Right cardiac atrium (tissue), 5 donors: ENCODE measurements around the gene OR2W1. TPM values are rescaled to one million over a fixed set of nuclear protein-coding genes. Genes with fewer than 3 reads are reported as not detected.

Experiments used
- ATAC-seq, 2 donors: fragments of 200-7000 bp; cut with Tn5 transposase; one replicate each; pipeline versions ENCODE4 v1.8.0 to v1.9.1; 2020; ENCODE audit warnings: moderate library complexity in 2 of 2, mild to moderate bottlenecking in 1 of 2
- DNase-seq, 3 donors: peaks; one replicate each; pipeline ENCODE4 v3.0.0-alpha.2; 2020
- H3K27ac ChIP-seq: one replicate; pipeline ENCODE4 v1.5.1; 2013; ENCODE audit warnings: mild to moderate bottlenecking, low read length, control low read depth, moderate library complexity
- H3K27me3 ChIP-seq: one replicate; pipeline ENCODE4 v1.6.1; 2013; ENCODE audit not compliant: control insufficient read depth, insufficient read depth
- H3K4me1 ChIP-seq: one replicate; pipeline ENCODE4 v1.6.1; 2013; ENCODE audit warnings: low read length; ENCODE audit not compliant: control insufficient read depth, insufficient read depth
- H3K4me3 ChIP-seq: one replicate; pipeline ENCODE4 v1.5.1; 2013; ENCODE audit warnings: low read length, control low read depth
- H3K9me3 ChIP-seq: one replicate; pipeline ENCODE4 v1.6.1; 2013; ENCODE audit warnings: low read length; ENCODE audit not compliant: control insufficient read depth
- WGBS: extraction: QIAGEN DNeasy Blood & Tissue Kit; methylation state at CpG from one replicate; pipeline ENCODE4 v1.1.7; 2013; 5-methylcytosine and 5-hydroxymethylcytosine counted together
- intact Hi-C, 4 donors: fragments of 100-400 bp; cut with DNase I; formaldehyde crosslinking; loops; one replicate each; pipeline versions ENCODE4 v1.11.0 to v1.14.0; 2022 to 2023
- polyA plus RNA-seq: library from polyadenylated mRNA; stranded (reverse); fragments of 200-250 nt; gene quantifications from one replicate; pipeline ENCODE4 v1.2.3, GENCODE V29; 2013
- total RNA-seq, 4 donors: library from RNA; stranded (reverse); fragmentation: NEBNext Ultra II Directional; extraction: Animal tissue kit (Norgen Biotek cat#: 25700); gene quantifications; one replicate each; pipeline ENCODE4 v1.2.1, GENCODE V29; 2021
- donor health status: healthy with polysubstance abuse.
- donor health status: DM: no; HTN: yes; CAD: no.
- donor health status: DM: no; HTN: no; CAD: no.
- donor health status: DM: no; HTN: yes; CAD: no; lungs with severe emphysema.
- donor health status: DM: yes; HTN: yes; CAD: no.

The OR2W1 gene
- total and polyA plus RNA-seq, 5 donors, result not detected

DNA sequence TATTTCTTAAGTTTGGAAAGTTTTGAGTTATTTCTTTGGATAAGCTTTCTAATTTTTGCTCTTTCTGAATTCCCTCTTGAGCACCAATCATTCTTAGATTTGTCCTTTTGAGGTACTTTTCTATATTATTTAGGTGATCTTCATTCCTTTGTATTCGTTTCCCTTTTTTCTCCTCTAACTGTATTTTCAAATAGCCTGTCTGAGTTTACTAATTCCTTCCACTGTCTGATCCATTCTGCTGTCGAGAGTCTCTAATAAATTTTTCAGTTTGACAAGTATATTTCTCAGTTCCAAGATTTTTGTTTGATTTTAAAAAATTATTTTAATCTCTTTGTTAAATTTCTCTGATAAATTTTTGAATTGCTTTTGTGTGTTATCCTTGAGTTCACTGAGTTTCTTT, 23.5 kb downstream of the OR2W1 start:
- Histone ChIP-seq H3K9me3 (no peaks in the 10 kb centered on the region), H3K27ac (no peak overlapping the region), H3K27me3 (no peaks in the 10 kb centered on the region), H3K4me1 (no peaks in the 10 kb centered on the region), H3K4me3 (no peak overlapping the region)
- intact Hi-C loops, result no loop called here
- DNase-seq (no peak), ATAC-seq (no peak)
- WGBS, result 65% methylated on average over 2 of the region's 2 CpGs

DNA sequence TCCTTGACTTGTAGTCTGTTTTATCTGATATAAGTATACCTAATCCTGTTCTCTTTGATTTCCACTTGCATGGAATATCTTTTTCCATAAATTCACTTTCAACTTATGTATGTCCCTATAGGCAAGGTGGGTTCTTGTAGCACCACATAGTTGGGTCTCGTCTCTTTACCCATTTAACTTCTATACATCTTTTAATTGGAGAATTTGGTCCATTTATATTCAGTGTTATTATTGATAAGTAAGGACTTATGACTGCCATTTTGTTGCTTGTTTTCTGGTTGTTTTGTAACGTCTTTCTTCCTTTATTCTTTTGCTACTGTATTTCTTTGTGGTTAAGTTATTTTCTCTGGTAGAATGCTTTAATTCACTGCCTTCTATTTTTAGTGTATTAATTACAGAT, 25.3 kb downstream of the OR2W1 start:
- no peaks in the 10 kb centered on the region for H3K9me3 ChIP-seq
- 54% methylated on average over 2 of the region's 2 CpGs for WGBS
- no peaks in the 10 kb centered on the region for H3K27me3 ChIP-seq
- no peak overlapping the region for H3K27ac ChIP-seq
- DNase-seq (no peak), ATAC-seq (no peak)
- no peaks in the 10 kb centered on the region for H3K4me1 ChIP-seq
- intact Hi-C loops, result loop anchor here in 3 of 4 donors (5.0 to 10.0 kb wide), 3 partner anchors 182 to 332 kb away; no protein-coding TSS in a partner anchor
- no peak overlapping the region for H3K4me3 ChIP-seq

DNA sequence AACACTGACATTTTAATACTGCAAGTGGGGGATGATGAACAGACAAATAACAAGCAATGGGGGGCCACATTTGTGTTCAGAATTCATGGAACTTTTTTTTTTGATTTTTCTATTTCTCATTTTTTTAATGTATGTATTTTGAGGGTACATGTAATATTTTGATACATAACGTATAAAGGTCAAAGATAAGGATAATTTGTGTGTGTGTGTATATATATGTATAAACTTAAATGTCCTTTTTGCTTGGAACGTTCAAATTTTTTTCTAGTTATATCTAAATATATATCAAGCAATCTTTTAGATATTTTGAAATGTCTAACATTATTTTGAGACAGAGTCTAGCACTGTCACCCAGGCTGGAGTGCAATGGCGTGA, 27.6 kb downstream of the OR2W1 start:
- 37% methylated on average over 3 of the region's 3 CpGs for WGBS

DNA sequence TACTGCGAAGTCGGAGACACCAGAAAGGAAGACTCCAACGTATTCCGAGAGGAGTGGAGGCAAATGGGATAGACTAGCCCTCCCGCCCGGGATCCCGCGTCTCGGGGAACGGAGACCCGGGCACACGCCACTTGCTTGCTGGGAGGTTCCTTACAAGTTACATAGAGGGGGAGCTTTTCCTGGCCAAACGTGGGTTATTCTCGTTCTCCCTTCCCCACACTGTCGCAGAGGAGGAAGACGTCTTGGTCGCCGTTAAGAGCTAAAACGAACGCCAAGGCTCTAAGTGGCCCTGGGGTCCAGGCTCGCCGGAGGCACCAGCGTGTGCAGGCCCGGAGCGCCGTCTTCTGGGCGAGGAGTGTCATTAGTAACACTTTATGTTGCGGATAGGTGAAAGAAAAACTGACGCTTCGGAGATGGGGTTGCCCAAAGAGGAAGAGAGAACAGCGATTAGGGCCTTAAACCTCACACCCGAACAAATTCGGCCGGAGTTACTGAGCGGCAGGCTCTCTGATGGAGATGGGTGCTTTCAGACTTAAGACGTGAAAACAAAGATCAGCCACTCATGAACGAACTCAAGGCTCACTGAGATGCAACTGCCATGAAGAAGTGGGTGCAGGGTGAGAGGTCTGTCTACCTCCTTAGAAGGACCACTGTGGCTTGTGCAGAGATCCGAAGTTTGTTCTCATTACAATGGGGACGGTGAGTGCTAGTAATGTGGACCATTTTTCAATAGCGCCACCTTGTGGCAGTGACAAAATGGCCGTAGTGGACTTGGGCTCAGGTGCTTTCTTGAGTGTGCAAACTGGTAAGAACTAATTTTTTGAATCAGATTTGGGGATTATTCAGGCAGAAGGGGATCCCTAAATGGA, 28.2 kb downstream of the OR2W1 start:
- Histone ChIP-seq H3K27ac (no peak overlapping the region), H3K9me3 (no peaks in the 10 kb centered on the region), H3K4me1 (no peaks in the 10 kb centered on the region), H3K4me3 (peak overlapping the region; percentile 61), H3K27me3 (no peaks in the 10 kb centered on the region)
- intact Hi-C loops, result loop anchor here (1.0 to 10.0 kb wide), 6 partner anchors 179 to 330 kb away; no protein-coding TSS in a partner anchor
- ATAC-seq (peak; percentile 94 to 96), DNase-seq (peak; percentile 69 to 90 (median 83))
- WGBS, result under 1% methylated on average over 41 of the region's 41 CpGs

More for the DNA sequence above, 27.6 kb downstream of the OR2W1 start:
- no peaks in the 10 kb centered on the region for H3K4me1 ChIP-seq
- ATAC-seq (no peak), DNase-seq (no peak)
- H3K27me3 ChIP-seq, result no peaks in the 10 kb centered on the region
- no peak overlapping the region for H3K27ac ChIP-seq
- H3K9me3 ChIP-seq, result no peaks in the 10 kb centered on the region
- intact Hi-C loops, result loop anchor here (1.0 to 10.0 kb wide), 6 partner anchors 180 to 331 kb away; no protein-coding TSS in a partner anchor
- no peak overlapping the region for H3K4me3 ChIP-seq

DNA sequence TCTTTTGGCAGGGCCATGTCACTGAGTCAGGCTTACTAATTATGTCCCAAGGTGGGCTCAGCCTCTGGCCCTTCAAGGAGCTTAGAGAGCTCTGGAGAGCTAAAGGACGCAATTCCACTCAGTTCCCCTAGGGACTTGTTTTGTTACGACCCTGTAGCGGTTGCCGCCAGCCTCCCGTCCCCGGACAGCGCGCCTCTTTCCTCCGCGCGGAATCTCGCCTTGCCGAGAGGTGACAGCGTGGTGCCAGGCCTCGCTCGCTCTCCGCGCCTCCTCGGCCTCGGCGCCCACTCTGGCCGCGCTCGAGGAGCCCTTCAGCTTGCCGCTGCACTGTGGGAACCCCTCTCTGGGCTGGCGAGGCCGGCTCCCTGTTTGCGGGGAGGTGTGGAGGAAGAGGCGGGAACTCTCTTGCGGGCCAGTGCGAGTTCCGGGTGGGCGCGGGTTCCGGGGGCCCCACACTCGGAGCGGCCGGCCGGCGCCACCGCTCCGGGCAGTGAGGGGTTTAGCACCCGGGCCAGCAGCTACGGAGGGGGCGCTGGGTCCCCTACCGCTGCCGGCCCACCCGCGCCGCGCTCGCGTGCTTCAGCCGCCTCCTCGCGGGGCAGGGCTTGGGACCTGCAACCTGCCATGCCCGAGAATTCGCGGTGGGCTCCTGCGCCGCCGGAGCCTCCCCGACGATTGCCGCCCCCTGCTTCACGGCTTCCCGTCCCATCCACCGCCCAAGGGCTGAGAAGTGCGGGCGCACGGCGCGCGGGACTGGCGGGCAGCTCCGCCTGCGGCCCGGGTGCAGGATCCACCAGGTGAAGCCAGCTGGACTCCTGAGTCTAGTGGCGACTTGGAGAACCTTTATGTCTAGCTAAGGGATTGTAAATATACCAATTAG, 30.0 kb downstream of the OR2W1 start:
- Histone ChIP-seq H3K4me1 (no peaks in the 10 kb centered on the region), H3K27me3 (no peaks in the 10 kb centered on the region), H3K9me3 (no peaks in the 10 kb centered on the region), H3K4me3 (no peak overlapping the region), H3K27ac (no peak overlapping the region)
- intact Hi-C loops, result loop anchor here in 3 of 4 donors (5.0 to 10.0 kb wide), 3 partner anchors 178 to 328 kb away; no protein-coding TSS in a partner anchor
- WGBS, result 47% methylated on average over 79 of the region's 79 CpGs
- DNase-seq (peak in 2 of 3 donors; percentile 36 to 47), ATAC-seq (no peak)

DNA sequence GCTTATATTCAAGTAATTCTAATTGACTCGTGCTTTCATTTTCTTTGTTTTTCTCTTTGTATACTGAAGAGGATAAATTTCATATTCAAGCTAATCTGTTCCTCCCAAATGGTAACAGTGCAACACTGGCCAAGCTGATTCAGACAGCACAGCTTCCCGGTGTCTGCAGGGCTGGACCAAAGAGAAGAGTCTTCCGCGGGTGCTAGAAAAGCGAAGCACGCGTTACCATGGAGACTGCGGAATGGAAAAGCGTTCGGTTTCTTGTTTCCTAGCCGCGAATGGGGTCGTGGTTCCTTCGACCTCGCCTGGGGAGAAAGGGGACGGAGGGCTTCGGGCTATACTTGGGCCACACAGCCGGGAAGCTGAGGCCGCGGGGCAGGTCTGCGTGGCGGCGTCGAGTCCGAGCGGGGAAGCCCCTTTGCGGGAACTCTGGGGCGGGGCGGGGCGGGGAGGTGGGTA, 33.7 kb downstream of the OR2W1 start:
- ATAC-seq, result peak; percentile 80 to 82
- intact Hi-C loops, result loop anchor here in 1 of 4 donors (10.0 kb wide), 1 partner anchor 177 kb away; no protein-coding TSS in a partner anchor
- WGBS, result 0% methylated on average over 30 of the region's 30 CpGs
- H3K27me3 ChIP-seq, result no peaks in the 10 kb centered on the region
- peak; percentile 46 to 70 (median 68) for DNase-seq
- no peaks in the 10 kb centered on the region for H3K9me3 ChIP-seq
- H3K27ac ChIP-seq, result no peak overlapping the region
- H3K4me1 ChIP-seq, result no peaks in the 10 kb centered on the region
- H3K4me3 ChIP-seq, result peak overlapping the region; percentile 95

DNA sequence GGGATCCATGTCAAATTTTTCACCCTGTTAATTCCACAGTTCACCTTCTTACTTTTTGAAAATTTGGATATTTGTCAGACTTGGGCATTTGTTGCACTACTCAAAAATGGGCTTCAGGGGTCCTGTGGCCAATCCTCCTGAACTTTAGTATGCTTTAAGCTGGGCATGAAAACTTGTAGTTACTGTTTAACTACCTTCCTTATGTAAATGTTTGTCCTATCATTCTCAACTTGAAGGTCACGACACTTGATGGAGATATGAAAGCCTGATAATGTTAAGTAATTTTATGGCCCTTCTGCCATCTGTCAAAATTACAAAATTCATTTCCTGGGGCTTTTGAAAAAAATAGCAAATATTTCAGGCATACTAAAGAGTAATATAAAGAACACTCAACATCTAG, 35.6 kb downstream of the OR2W1 start:
- Histone ChIP-seq H3K9me3 (no peaks in the 10 kb centered on the region), H3K27me3 (no peaks in the 10 kb centered on the region)

DNA sequence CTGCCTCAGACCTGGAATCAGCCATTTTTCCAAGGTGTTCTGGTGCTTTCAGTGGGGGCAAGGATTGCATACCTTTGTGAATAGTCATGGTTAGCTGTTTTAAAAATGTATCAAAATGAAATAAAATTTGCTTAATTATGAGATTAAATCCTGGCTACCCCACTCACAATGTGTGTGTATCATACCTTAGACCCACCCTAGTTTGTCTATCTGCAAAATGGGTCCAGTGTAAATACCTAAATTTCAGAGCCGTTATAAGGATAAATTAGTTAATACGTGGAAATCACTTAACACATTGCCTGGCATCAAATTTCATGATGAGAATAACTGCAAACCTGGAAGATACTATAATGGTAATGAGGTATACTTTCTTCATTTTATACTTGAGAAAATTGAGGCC, 36.9 kb downstream of the OR2W1 start:
- Histone ChIP-seq H3K4me1 (no peaks in the 10 kb centered on the region), H3K4me3 (no peak overlapping the region), H3K27ac (no peak overlapping the region), H3K9me3 (no peaks in the 10 kb centered on the region), H3K27me3 (no peaks in the 10 kb centered on the region)
- DNase-seq, result no peak
- no peak for ATAC-seq
- intact Hi-C loops, result no loop called here
- 81% methylated on average over 2 of the region's 2 CpGs for WGBS

More for the DNA sequence above, 35.6 kb downstream of the OR2W1 start:
- no peaks in the 10 kb centered on the region for H3K4me1 ChIP-seq
- DNase-seq (no peak), ATAC-seq (no peak)
- 85% methylated on average over 1 of the region's 1 CpG for WGBS
- no peak overlapping the region for H3K4me3 ChIP-seq
- intact Hi-C loops, result no loop called here
- H3K27ac ChIP-seq, result no peak overlapping the region

DNA sequence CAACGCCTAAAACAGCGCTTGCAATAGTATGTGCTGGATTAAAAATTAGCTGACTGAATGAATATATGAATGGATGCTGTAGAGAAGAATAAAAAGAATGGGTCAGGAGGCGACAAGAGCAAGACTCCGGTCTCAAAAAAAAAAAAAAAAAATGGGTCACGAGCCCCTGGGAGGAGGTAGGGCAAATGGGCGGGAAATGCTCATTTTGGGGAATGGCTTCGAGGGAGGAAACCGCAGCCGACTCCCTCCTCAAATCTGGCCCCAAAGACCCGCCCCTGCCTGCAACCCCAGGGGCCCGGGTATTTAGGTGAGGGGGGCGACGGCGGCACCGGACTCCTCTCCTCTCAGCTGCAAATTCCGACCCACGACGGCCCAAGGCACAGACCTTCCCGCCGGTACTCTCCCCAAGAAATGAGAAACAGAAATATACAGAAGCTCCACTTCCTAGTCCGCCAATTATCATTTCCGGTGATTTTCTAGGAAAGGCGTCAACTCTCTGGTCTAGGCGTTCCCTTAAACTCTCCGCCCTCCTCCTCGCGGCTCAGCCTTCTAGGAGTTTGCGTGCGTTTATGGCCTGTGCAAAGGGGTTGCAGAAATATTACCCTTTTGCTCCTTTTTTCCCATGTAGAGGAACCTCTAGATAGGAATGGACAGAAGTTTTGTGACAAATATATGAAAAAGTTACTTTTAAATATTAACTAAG, 39.6 kb downstream of the OR2W1 start, which contains the start of gene ZNF311:
Gene ZNF311, minus strand, starts transcription at position 133 of the 703 bp plus-strand sequence. CDS start 1,361 bp downstream, outside the sequence.
- DNase-seq (peak; percentile 64 to 85 (median 73)), ATAC-seq (peak; percentile 98 to 99)
- H3K27me3 ChIP-seq, result no peaks in the 10 kb centered on the region
- intact Hi-C loops, result no loop called here
- peak within 1 kb of the TSS; percentile 32 for H3K27ac ChIP-seq
- no peaks in the 10 kb centered on the region for H3K9me3 ChIP-seq
- no peaks in the 10 kb centered on the region for H3K4me1 ChIP-seq
- 7% methylated on average over 29 of the region's 29 CpGs for WGBS
- peak within 1 kb of the TSS; percentile 84 for H3K4me3 ChIP-seq

DNA sequence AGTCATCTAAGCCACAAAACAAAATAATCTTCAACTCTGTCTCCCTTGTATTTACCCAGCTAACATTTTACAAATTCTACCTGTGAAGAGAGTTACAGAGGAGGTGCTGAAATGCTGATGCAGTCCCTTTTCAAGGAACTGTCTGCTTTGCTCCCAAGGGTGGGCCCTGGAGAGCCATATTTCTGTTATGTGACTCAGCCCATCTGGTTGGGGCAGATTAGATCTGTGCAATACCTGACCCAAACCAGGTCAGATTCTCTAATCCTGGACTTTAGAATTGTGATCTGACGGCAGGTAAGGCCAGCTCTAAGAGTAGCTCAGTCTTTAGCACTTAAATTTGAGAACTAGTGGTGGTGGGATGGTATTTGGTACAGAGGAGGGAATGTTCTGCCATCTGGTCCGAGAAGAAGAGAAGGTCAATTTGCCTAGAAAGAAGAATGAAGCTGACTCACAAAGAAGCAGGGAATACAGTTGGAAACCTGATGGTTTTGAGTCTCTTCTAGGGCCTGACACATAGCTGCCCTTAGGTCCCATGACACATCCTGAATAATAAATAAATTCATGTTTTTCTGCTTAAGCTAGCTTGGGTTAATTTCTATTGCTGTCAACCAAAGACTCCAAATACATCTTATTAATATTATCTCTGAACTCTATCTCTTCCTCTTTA, 48.0 kb downstream of the OR2W1 start:
- Histone ChIP-seq H3K27me3 (no peaks in the 10 kb centered on the region), H3K4me3 (no peak overlapping the region), H3K27ac (no peak overlapping the region), H3K9me3 (no peaks in the 10 kb centered on the region), H3K4me1 (no peaks in the 10 kb centered on the region)
- intact Hi-C loops, result no loop called here
- ATAC-seq, result no peak
- WGBS, result 93% methylated on average over 2 of the region's 2 CpGs
- DNase-seq, result no peak
